IMR-90 (cell line): ENCODE results near the gene ZFAND5.

ENCODE experiments used
- BHLHE40 ChIP-seq: fragments of 150-350 bp; IDR thresholded peaks from 2 replicates; pipeline ENCODE4 v1.6.1; 2016; ENCODE audit warnings: mild to moderate bottlenecking, low read depth, low read length
- CEBPB ChIP-seq: IDR thresholded peaks from 2 replicates; pipeline ENCODE4 v1.6.1; 2012; ENCODE audit warnings: low read depth, low read length, improper control_type of control experiment
- CTCF ChIP-seq: conservative IDR thresholded peaks from 2 replicates; pipeline ENCODE4 v1.5.1; 2012; ENCODE audit warnings: mild to moderate bottlenecking, low read depth, low read length, improper control_type of control experiment
- FOS ChIP-seq: fragments of 150-350 bp; IDR thresholded peaks from 2 replicates; pipeline ENCODE4 v1.6.1; 2016; ENCODE audit warnings: low read depth, low read length
- MAFK ChIP-seq: IDR thresholded peaks from 2 replicates; pipeline ENCODE4 v1.6.1; 2012; ENCODE audit warnings: low read depth, low read length, improper control_type of control experiment
- MAZ ChIP-seq: IDR thresholded peaks from 2 replicates; pipeline ENCODE4 v1.6.1; 2012; ENCODE audit warnings: low read depth, mild to moderate bottlenecking, low read length, improper control_type of control experiment, moderate library complexity, borderline replicate concordance
- MXI1 ChIP-seq: IDR thresholded peaks from 2 replicates; pipeline ENCODE4 v1.6.1; 2012; ENCODE audit warnings: low read depth, mild to moderate bottlenecking, low read length, moderate library complexity, borderline replicate concordance
- POLR2A ChIP-seq: IDR thresholded peaks from 2 replicates; pipeline ENCODE4 v1.6.1; 2012; ENCODE audit warnings: mild to moderate bottlenecking, low read depth, low read length
- SMC3 ChIP-seq: fragments of 150-350 bp; IDR thresholded peaks from 2 replicates; pipeline ENCODE4 v1.6.1; 2016; ENCODE audit warnings: low read depth, mild to moderate bottlenecking, antibody characterized with exemption, low read length, moderate library complexity

GRCh38 chr9:72337286-72337685 lies 27.7 kb downstream of the ZFAND5 start:
- TF ChIP-seq CTCF (no peak), BHLHE40 (no peak), MAFK (no peak), MAZ (no peak), MXI1 (no peak), POLR2A (no peak), SMC3 (no peak), CEBPB (no peak), FOS (no peak)
